Neural cell (in vitro differentiated cells): ENCODE measurements around the gene OR2W1.

Experiments
- EZH2 ChIP-seq: fragments of 200-600, 300-800 bp; shearing (Covaris generic), sonication (generic); IDR thresholded peaks from 2 replicates; pipeline ENCODE4 v1.6.1; 2014; ENCODE audit warnings: antibody characterized with exemption, low read length, borderline replicate concordance, mild to moderate bottlenecking; ENCODE audit not compliant: insufficient read depth, poor library complexity, severe bottlenecking
- MXI1 ChIP-seq: fragments of 450-650 bp; conservative IDR thresholded peaks from 2 replicates; pipeline ENCODE4 v1.6.1; 2014; ENCODE audit warnings: antibody characterized with exemption, mild to moderate bottlenecking; ENCODE audit not compliant: poor library complexity, severe bottlenecking
- TAF1 ChIP-seq: IDR thresholded peaks from 2 replicates; pipeline ENCODE4 v1.6.1; 2012; ENCODE audit warnings: low read depth
- TF ChIP-seq, protein P1 (sequence below): fragments of 450-650 bp; IDR thresholded peaks from 2 replicates; pipeline ENCODE4 v1.5.1; 2014; ENCODE audit warnings: antibody characterized with exemption, mild to moderate bottlenecking, moderate library complexity; ENCODE audit not compliant: poor library complexity, severe bottlenecking
- TF ChIP-seq, protein P2 (sequence below): IDR thresholded peaks from 2 replicates; pipeline ENCODE4 v1.6.1; 2012; ENCODE audit warnings: borderline replicate concordance

DNA sequence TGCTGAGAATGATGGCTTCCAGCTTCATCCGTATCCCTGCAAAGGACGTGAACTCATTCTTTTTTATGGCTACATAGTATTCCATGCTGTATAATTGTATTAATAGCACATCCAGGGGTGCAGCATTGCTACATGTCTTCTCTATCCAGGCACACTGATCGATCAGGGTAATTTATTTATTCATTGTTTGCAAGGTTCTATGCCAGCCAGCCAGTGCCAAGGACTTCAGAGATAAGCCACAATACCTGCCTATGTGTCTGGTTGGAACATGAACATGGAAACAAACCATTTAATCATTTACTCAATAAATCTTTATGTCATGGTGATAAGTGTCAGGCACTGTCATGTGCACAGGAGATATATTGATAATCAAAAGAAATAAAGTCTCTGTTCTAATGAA lies 48.0 kb upstream of the OR2W1 start:
- TF ChIP-seq TAF1 (no peak), EZH2 (no peak), MXI1 (no peak)
- TF ChIP-seq, protein P1, sequence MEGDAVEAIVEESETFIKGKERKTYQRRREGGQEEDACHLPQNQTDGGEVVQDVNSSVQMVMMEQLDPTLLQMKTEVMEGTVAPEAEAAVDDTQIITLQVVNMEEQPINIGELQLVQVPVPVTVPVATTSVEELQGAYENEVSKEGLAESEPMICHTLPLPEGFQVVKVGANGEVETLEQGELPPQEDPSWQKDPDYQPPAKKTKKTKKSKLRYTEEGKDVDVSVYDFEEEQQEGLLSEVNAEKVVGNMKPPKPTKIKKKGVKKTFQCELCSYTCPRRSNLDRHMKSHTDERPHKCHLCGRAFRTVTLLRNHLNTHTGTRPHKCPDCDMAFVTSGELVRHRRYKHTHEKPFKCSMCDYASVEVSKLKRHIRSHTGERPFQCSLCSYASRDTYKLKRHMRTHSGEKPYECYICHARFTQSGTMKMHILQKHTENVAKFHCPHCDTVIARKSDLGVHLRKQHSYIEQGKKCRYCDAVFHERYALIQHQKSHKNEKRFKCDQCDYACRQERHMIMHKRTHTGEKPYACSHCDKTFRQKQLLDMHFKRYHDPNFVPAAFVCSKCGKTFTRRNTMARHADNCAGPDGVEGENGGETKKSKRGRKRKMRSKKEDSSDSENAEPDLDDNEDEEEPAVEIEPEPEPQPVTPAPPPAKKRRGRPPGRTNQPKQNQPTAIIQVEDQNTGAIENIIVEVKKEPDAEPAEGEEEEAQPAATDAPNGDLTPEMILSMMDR = no peak
- TF ChIP-seq, protein P2, sequence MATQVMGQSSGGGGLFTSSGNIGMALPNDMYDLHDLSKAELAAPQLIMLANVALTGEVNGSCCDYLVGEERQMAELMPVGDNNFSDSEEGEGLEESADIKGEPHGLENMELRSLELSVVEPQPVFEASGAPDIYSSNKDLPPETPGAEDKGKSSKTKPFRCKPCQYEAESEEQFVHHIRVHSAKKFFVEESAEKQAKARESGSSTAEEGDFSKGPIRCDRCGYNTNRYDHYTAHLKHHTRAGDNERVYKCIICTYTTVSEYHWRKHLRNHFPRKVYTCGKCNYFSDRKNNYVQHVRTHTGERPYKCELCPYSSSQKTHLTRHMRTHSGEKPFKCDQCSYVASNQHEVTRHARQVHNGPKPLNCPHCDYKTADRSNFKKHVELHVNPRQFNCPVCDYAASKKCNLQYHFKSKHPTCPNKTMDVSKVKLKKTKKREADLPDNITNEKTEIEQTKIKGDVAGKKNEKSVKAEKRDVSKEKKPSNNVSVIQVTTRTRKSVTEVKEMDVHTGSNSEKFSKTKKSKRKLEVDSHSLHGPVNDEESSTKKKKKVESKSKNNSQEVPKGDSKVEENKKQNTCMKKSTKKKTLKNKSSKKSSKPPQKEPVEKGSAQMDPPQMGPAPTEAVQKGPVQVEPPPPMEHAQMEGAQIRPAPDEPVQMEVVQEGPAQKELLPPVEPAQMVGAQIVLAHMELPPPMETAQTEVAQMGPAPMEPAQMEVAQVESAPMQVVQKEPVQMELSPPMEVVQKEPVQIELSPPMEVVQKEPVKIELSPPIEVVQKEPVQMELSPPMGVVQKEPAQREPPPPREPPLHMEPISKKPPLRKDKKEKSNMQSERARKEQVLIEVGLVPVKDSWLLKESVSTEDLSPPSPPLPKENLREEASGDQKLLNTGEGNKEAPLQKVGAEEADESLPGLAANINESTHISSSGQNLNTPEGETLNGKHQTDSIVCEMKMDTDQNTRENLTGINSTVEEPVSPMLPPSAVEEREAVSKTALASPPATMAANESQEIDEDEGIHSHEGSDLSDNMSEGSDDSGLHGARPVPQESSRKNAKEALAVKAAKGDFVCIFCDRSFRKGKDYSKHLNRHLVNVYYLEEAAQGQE = no peak
